Endometrial microvascular endothelial cells (primary cell): ENCODE data around the gene KRTAP4-7. TPM values are rescaled to one million over a fixed set of nuclear protein-coding genes. Genes with fewer than 3 reads are reported as not detected.
"Not testable (repeated sequence)": the region's sequence is repeated elsewhere in the genome, so short reads cannot be mapped to it uniquely, and the experiment has no call there.

Experiments
- in situ Hi-C: cut with HindIII; loops from 2 replicates; pipeline ENCODE4 v1.10.0; 2017; ENCODE audit warnings: low sequenced_read_pairs, low pct_unique_long_range_greater_than_20kb; ENCODE audit errors: inconsistent ontology term
- total RNA-seq: library from RNA; depleted of rRNA; stranded (reverse); fragments of >200 nt; gene quantifications from one replicate; pipeline ENCODE4 v1.2.3, GENCODE V29; 2015; ENCODE audit errors: inconsistent ontology term

KRTAP4-7 gene
- total RNA-seq, 1 donor from 2014 or later = not detected

- in situ Hi-C loops = no loop called here
These were observed 20.5 kb upstream of the KRTAP4-7 start for GRCh38 chr17:41063449-41063848.

DNA sequence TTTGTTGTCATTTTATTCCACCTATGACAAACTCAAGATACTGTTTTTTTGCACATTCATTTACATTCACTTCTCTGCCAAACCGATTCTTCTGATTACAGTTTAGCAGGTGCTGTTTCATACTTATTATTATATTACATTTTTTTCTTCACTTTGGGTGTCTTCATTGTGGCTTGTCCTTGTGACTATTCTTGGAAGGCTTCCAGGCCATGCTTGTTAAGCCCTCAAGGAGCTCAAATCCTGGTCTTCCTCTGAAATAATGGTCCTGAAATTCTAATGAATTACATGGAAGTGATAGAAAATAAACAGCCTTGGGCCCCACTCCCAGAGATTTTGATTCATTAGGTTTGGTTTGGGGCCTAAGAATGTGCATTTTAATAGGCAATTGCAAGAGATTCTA is 19.6 kb upstream of the KRTAP4-7 start:
- in situ Hi-C loops = no loop called here

GRCh38 chr17:41065016-41065689 is 18.8 kb upstream of the KRTAP4-7 start:
- in situ Hi-C loops = not testable (repeated sequence)

GRCh38 chr17:41065829-41066624 is 17.9 kb upstream of the KRTAP4-7 start, which contains the start of gene KRTAP2-4:
Gene KRTAP2-4, minus strand, starts transcription at chr17:41065879. Its CDS starts 34 bp downstream, at chr17:41065845.
- in situ Hi-C loops = no loop called here

DNA sequence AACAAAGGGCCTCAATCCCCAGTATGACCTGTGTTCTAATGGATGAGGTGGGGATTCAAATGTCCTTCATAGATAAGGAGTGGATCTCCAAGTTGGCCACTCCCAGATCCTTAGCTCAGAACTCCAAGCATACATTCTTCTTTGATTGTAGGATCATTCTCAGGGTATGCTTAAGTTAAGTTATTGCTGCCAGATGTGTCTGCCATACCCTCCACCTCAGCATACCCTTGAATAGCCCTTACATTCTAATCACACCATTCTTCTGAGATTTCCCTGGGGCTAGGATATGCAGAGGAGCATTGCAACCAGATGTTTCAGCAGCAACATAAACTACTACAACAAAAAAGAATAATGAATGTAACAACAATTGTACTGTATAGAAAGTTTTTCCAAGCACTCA is 16.7 kb upstream of the KRTAP4-7 start:
- in situ Hi-C loops = no loop called here

DNA sequence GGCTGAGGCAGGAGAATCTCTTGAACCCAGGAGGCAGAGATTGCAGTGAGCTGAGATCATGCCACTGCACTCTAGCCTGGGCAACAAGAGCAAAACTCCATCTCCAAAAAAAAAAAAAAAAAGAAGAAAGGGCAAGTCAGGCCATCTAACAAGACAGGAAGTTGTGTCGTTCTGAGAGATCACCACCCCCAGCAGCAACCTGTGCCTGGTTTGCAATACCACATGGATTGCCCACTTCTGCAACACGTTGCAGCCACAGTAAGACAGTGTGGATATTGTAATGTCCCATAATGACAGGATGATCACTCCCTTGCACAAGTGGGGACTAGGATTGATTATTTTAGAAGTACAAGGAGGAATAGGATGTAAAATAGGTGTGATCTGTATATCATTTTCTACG is 14.9 kb upstream of the KRTAP4-7 start:
- in situ Hi-C loops = no loop called here

GRCh38 chr17:41071606-41072360 is 12.2 kb upstream of the KRTAP4-7 start:
- in situ Hi-C loops = no loop called here

DNA sequence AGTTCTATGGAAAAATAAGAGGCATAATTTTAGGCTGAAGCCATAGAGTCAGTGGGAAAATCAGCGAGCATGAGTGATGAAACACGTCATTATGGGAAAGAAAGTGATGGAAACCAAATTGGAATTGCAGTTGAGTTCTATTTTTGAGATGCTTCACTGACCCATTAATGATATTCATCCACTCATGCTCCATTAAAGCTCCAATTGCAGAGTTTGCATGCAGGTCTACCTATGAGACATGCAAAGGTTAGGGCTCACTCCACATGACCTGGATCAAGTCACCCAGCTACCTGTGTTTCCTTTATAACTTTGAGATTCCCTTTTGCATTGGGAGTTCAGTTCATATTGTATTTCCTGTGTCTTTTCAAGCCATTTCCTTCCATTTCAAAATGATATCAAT is 10.3 kb upstream of the KRTAP4-7 start:
- in situ Hi-C loops = no loop called here

DNA sequence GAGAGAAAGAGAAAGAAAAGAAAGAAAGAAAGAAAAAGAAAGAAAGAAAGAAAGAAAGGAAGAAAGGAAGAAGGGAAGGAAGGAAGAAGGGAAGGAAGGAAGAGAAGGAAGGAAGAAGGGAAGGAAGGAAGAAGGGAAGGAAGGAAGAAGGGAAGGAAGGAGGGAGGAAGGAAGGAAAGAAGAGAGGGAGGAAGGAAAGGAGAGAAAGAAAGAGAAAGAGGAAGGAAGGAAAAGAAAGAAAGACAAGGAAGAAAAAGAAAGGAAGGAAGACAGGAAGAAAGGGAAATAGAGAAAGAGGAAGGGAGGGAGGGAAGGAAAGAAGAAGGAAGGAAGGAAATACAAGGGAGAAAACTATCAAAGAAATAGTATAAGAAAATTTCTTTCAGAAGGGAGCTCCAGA is 7.2 kb upstream of the KRTAP4-7 start:
- in situ Hi-C loops = no loop called here

- in situ Hi-C loops = no loop called here
These were observed 1.3 kb upstream of the KRTAP4-7 start for GRCh38 chr17:41082626-41083025.

GRCh38 chr17:41083427-41083826 is 523 bp upstream of the KRTAP4-7 start:
- in situ Hi-C loops = not testable (repeated sequence)

GRCh38 chr17:41088760-41089352 is 4.9 kb downstream of the KRTAP4-7 start:
- in situ Hi-C loops = not testable (repeated sequence)

DNA sequence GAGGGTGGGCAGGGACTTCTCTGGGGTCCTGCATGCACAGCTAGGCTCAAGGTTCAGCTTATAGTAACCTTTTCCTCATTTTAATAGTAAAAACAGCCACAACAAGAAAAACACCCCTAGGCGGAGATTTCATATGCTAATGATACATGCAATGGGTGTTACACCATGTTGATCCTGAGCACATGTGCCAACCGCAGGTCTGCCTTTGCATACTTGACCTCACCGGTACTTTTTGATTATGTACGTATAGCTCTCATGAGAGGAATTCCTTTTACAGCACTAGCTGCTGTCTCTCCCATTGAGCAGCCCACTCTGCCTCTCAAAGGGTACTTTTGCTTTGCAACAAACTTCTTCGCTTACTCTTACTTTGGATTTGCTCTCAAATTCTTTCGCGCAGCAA is 12.1 kb downstream of the KRTAP4-7 start:
- in situ Hi-C loops = no loop called here

- in situ Hi-C loops = no loop called here
These were observed 14.1 kb downstream of the KRTAP4-7 start, which contains the start of gene KRTAP4-8 for GRCh38 chr17:41098042-41098441. Gene KRTAP4-8, minus strand, starts transcription at chr17:41098142. Its CDS starts 58 bp downstream, at chr17:41098084.

GRCh38 chr17:41098481-41098880 is 14.5 kb downstream of the KRTAP4-7 start:
- in situ Hi-C loops = no loop called here

DNA sequence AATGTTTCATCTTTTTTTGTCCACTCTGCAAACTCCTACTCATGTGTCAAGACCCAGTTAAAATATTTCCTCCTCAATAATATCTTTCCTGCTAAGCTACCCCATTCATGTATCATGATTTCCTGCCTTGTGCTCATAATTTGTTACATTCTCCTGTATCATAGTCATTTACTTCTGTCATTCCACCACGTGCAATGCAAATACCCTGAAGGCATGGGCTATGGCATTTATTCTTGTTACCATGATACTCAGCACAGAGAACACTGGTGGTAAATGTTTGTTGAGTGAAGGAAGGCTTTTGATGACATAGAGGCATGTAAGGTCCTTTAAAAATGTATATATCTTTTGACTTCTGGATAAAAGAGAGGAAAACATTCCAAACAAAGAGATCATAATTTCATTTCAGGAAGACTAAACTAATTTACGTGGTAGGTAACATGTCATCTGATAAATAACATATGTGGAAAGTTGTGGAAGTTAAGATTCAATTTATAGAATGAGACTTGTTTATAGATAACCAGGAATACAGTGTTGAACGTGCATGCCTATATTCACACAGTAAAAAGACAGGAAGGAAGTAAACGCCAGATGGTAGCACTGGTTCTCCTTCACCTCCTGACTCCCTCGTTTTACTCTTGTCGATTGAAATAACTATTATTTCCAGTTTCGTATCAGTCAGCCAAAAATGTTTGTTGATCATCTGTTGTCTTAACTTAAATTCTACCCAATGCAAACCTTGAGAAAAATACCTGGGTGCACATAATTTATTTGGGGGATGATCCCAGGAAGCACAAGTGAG is 15.9 kb downstream of the KRTAP4-7 start:
- in situ Hi-C loops = not testable (repeated sequence)

DNA sequence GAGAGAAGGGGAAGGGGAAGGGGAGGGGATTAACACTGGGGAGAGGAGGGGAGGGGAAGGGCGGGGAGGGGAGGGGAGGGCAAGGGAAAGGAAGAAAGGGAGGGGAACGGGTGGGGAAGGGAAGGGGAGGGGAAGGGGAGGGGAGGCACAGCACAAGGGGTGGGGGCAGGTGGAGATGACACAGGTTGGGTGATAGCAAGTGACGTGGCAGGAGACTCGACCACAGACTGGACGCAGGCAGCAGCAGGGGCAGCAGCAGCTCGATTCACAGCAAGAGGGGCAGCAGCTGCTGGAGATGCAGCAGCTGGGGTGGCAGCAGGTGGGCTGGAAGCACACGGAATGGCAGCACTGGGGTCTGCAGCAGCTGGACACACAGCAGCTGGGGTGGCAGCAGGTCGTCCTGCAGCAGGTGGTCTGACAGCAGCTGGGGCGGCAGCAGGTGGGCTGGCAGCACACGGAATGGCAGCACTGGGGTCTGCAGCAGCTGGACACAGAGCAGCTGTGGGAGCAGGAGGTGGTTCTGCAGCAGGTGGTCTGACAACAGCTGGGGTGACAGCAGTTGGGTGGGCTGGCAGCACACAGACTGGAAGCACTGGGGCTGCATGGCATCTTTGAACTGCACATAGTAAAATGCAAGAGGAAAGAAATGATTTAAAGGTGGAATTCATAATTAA is 17.8 kb downstream of the KRTAP4-7 start, which contains the start of gene KRTAP4-16:
TSS of gene KRTAP4-16 (minus strand) at position 624 of the 674 bp plus-strand sequence. CDS start at position 624, 0 bp downstream.
- in situ Hi-C loops = no loop called here

DNA sequence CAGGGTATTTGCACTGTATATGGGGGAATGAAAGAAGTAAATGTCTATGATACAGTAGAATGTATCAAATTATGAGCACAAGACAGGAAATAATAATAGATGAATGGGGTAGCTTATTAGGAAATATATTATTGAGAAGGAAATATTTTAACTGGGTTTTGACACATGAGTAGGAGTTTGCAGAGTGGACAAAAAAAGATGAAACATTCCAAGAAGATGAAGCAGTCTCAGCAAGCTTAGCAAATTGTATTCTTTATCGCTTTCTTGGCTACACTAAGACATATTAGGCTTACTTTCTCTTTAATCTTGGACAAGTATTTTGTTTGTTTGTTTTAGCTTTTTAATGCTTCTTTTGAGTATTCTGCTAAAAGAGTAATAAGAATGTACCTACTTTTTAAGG is 19.9 kb downstream of the KRTAP4-7 start:
- in situ Hi-C loops = no loop called here
